GM20431 (cell line): Measurements from ENCODE around the gene TAF15.

Experiments
- in situ Hi-C: fragments of 300-500 bp; cut with MseI, MboI; formaldehyde crosslinking; loops from one replicate; pipeline ENCODE4 v1.15.0; 2020; ENCODE audit warnings: low sequenced_read_pairs; ENCODE audit not compliant: unreplicated experiment

The TAF15 gene

DNA sequence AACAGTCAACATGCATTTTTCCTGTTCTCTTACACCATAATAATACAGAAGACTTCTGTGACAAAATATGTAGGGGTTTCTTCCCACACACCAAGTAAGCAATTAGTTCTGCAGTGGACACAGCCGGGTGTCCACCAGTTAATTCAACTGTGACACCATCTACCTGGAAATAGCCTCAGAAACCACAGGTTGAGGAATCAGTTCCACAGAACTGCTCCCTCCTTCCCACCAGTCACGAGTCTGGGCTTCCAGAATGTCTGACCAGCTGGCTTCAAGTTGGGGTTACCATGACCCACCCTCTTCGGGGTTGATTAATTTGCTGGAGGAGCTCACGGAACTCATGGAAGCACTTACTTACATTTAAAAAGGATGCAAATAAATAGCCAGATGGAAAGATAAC is 84.5 kb downstream of the TAF15 start:
- in situ Hi-C loops, result no loop called here

GRCh38 chr17:35894206-35894605 is 84.9 kb downstream of the TAF15 start:
- in situ Hi-C loops, result no loop called here

DNA sequence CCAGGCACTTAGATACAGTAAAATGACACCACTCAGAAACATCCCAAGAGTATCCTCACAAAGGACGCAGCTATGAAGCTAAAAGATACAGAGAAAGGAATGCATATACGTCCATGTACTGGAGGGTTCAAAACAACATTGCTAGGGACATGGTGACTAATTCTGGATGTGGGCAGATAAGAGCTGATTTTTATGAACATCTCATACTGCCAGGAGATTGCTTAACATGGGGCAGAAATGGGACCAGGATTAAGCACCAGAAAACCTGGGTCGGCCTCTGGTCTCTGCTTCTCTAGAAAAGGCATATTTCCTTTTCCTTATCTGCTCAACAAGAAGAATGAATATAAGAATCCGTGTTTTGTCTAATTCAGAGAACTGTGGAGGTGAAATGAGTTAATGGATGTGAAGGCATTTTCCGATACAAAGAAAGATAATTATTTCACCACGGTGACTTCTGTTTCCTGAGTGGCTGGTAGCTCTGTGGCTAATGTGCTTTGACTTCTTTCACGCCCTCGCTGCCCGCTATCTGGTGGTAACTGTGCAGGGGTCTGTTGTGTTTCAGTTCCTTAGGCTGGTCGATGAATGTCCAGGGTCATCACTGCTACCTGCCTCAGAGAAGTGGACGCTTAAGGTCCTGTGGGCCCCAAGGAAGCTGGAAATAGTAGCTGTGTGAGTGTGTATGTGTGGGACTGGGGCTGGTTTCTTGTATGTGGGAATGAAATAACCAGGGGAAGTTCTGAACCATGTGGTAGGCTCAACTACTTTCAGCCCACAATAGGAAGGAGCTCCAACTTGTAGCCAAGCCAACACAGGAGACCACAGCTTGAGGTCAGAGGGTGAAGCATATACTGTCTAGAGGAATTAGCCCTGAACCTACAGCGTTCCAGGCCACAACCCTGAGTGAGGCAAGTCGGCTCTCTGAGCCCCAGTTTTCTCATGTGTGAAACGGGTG is 86.6 kb downstream of the TAF15 start:
- in situ Hi-C loops, result no loop called here
